Ishikawa (cell line): Measurements from ENCODE around the gene KLK11.

ENCODE experiments used
- CEBPB ChIP-seq: IDR thresholded peaks from 2 replicates; pipeline ENCODE4 v1.6.1; 2012
- CREB1 ChIP-seq: IDR thresholded peaks from 2 replicates; pipeline ENCODE4 v1.6.1; 2012; ENCODE audit warnings: low read depth
- EGR1 ChIP-seq: IDR thresholded peaks from 2 replicates; pipeline ENCODE4 v1.6.1; 2012
- EP300 ChIP-seq: IDR thresholded peaks from 2 replicates; pipeline ENCODE4 v1.6.1; 2012; ENCODE audit warnings: borderline replicate concordance
- FOXM1 ChIP-seq: IDR thresholded peaks from 2 replicates; pipeline ENCODE4 v1.6.1; 2012; ENCODE audit warnings: low read depth, borderline replicate concordance
- RAD21 ChIP-seq: IDR thresholded peaks from 2 replicates; pipeline ENCODE4 v1.6.1; 2012; ENCODE audit warnings: low read depth
- REST ChIP-seq: IDR thresholded peaks from 2 replicates; pipeline ENCODE4 v1.6.1; 2012; ENCODE audit warnings: low read depth, mild to moderate bottlenecking
- TAF1 ChIP-seq: IDR thresholded peaks from 2 replicates; pipeline ENCODE4 v1.6.1; 2012; ENCODE audit warnings: low read depth, mild to moderate bottlenecking
- TCF12 ChIP-seq: IDR thresholded peaks from 2 replicates; pipeline ENCODE4 v1.6.1; 2012; ENCODE audit warnings: low read depth
- USF1 ChIP-seq: IDR thresholded peaks from 2 replicates; pipeline ENCODE4 v1.6.1; 2012
- YY1 ChIP-seq: IDR thresholded peaks from 2 replicates; pipeline ENCODE4 v1.6.1; 2012; ENCODE audit warnings: low read depth
- ZBTB7A ChIP-seq: IDR thresholded peaks from 2 replicates; pipeline ENCODE4 v1.6.1; 2012; ENCODE audit warnings: low read depth
- TF ChIP-seq, protein P1 (sequence below): IDR thresholded peaks from 2 replicates; pipeline ENCODE4 v1.6.1; 2012

- TF ChIP-seq RAD21 (no peak), REST (no peak), YY1 (no peak), EGR1 (no peak), CREB1 (no peak), ZBTB7A (no peak), EP300 (no peak), CEBPB (no peak), FOXM1 (no peak), TCF12 (no peak), TAF1 (no peak), USF1 (no peak)
- TF ChIP-seq, protein P1, sequence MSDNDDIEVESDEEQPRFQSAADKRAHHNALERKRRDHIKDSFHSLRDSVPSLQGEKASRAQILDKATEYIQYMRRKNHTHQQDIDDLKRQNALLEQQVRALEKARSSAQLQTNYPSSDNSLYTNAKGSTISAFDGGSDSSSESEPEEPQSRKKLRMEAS: no peak
These were observed 25.4 kb downstream of the KLK11 start for GRCh38 chr19:51000981-51001380.
